HG03342 (cell line): ENCODE data around the gene ARHGEF7.
"Not testable (repeated sequence)": the region's sequence is repeated elsewhere in the genome, so short reads cannot be mapped to it uniquely, and the experiment has no call there.

Experiments
- ATAC-seq: cut with Tn5 transposase; IDR thresholded peaks from one replicate; pipeline ENCODE4 v1.9.1; 2021; ENCODE audit warnings: mild to moderate bottlenecking, moderate library complexity; ENCODE audit not compliant: unreplicated experiment

Gene ARHGEF7

GRCh38 chr13:111168107-111168506 is 53.0 kb downstream of the ARHGEF7 start:
- no peak for ATAC-seq

DNA sequence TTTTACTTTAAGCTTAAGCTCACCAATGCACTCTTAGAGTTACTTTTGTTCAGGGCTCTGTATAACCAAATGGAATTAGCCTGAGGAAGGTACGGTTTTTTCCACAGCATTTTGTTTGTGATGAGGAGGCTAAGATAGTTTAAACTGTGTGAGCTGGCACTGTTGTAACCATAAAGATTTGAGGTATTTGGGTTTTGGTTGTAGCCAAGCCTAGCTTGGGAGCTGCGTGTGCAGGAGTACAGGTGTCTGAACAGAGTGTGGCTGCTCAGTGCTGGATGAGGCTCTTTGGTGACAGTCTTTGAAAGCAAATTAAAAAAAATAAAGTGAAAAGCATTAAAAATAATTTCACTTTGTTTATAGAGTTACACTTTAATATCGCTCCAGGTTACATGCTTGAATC is 56.0 kb downstream of the ARHGEF7 start:
- ATAC-seq: no peak

GRCh38 chr13:111171629-111172028 is 56.5 kb downstream of the ARHGEF7 start:
- no peak for ATAC-seq

DNA sequence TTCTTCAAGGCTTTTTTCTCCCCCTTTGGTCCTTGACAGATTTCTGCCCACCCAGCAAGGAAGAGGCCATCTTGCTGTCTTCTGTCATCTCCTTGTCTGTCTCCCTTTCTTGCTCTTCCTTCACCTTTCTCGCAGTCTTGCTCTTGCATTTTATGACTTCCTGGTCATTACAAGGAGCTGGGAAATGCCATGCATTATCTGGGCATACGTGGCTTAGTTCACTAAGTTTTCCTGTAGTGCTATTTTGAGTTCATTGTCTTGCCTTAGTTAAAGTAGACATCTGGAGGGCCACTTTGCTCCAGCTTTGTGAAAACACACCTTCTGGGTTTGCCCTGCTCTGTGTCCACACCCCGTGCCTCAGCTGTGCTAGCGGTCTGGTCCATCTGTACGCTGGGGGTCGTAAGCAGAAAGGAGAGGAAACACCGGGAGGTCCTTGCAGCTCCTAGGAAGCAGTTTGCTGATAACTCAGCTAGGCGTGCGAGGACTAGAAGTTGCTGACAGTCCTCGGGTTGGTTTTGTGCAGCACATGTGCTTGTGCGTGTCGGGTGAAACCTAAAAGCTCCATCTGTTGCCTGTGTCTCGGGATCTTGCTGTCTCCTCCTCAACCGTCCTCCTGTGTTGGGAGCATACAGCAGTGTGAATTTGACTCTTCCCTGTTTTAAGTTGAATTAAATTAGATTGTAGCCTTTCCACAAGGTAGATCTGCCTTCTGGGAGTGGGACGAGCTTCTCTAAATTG is 59.4 kb downstream of the ARHGEF7 start:
- no peak for ATAC-seq

DNA sequence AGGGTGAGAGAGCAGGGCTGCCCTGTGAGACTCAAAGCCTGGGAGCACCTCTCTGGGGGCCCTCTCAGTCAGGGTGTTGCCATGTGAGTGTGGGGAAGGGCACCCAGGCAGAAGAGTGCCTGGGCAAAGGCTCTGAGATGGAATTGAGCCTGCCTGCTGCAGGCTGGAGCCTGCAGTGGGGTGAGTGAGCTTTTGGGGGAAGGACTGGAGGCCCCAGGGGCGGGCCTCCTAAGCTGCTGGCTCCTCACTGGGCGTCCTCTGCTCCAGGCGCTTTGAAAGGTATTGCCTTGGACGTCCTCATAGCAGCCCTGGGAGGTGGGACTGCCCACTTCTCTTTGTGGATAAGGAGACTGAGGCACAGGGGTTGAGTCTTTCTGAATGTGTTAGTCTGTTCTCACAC is 60.3 kb downstream of the ARHGEF7 start:
- no peak for ATAC-seq

DNA sequence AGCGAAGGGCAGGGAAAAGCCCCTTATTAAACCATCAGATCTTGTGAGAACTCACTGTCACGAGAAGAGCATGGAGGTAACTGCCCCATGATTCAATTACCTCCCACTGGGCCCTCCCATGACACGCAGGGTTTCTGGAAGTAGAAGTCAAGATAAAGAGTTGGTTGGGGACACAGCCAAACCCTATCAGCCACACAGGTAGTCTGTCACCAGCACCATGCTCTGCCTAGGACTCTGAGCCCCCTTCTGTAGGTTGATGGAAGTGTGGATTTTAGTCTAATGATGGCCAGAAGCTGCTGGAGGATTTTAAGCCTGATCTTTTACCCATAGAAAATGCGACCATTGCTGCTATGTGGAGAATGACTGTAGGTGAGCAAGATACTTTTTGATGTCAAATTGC is 60.8 kb downstream of the ARHGEF7 start:
- no peak for ATAC-seq

GRCh38 chr13:111176421-111176820 is 61.3 kb downstream of the ARHGEF7 start:
- ATAC-seq: no peak

- peak; percentile 77 for ATAC-seq
These were observed 62.1 kb downstream of the ARHGEF7 start for GRCh38 chr13:111177081-111177711.

- no peak for ATAC-seq
These were observed 62.8 kb downstream of the ARHGEF7 start for GRCh38 chr13:111177921-111178320.

- no peak for ATAC-seq
These were observed 63.3 kb downstream of the ARHGEF7 start for GRCh38 chr13:111178402-111178801.

GRCh38 chr13:111179908-111180760 is 65.0 kb downstream of the ARHGEF7 start:
- ATAC-seq: no peak

DNA sequence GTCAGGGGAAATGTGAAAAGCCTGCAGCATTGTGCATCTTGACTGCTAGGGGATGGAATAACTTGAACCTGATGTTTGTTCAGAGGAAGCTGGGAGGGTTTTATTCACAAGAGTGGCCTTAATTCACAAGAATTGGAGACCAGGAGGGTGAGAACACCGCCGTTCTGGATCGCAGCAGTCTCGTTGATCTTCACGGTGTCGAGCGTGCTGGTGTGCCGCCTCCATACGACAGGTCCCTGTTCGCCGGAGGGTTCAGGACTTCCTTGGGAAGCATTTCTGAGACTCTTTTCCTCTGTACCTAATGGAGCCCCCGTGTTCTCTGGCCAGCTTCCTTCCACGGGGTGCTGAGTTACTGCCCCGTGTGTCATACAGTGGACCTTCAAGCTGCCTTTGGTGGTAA is 66.9 kb downstream of the ARHGEF7 start:
- no peak for ATAC-seq

- no peak for ATAC-seq
These were observed 68.1 kb downstream of the ARHGEF7 start for GRCh38 chr13:111183087-111183645.

DNA sequence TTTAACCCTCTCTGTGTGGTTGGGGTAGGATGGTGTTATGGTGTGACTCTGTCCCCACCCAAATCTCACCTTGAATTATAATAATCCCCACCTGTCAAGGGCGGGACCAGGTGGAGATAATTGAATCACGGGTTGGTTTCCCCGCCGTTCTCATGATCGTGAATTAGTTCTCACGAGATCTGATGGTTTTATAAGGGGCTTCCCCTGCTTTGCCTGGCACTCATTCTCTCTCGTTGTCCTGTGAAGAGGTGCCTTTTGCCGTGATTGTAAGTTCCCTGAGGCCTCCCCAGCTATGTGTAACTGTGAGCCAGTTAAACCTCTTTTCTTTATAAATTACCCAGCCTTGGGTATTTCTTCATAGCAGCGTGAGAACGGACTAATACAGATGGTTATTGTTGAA is 68.8 kb downstream of the ARHGEF7 start:
- ATAC-seq: no peak

DNA sequence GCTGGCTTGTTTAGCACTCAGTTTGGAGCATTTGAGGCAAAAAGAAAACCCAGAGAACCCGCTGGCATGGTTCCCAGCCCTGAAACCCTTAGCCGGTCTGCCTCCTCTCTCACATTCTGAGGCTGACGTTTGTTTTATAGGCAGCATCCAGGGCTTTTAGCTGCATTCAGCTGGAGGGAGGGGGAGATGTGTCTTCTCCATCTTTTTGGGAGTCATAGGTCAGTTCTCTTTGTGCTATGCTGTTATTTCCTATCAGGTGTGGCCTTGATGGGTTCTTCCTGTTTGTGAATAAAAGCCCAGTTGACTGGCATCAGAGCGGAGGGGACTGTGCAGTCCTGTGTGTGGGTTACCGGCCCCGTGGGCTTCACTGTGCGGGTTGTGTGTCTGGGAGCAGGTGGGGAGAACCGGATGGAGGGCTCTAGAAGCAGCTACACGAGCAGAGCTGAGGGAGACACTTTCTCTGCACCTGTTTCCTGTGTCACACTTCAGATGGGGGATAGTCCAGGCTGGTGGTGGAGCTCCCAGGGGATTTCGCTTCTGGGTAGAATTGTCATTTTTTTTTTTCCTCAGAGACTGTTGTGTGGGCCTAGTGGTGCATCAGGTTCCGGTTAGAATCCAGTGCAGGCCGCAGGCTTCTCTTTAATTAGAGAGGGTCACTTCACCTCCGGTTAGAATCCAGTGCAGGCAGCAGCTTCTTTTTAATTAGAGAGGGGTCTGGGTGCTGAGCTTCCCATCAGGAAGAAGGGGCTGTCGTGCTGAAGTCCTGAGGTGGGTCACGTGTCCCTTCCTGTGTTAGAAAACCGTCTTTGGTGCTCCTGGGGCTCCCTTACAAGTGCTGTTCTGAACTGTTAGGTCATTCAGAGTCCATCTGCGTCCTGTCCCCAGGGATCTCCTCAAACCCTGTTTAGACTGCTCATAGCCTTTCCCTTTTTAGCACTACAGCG is 69.6 kb downstream of the ARHGEF7 start:
- peak; percentile 86 for ATAC-seq

- no peak for ATAC-seq
These were observed 71.3 kb downstream of the ARHGEF7 start for GRCh38 chr13:111186305-111186935.

GRCh38 chr13:111187960-111188541 is 72.9 kb downstream of the ARHGEF7 start:
- no peak for ATAC-seq

GRCh38 chr13:111189064-111189505 is 74.0 kb downstream of the ARHGEF7 start:
- not testable (repeated sequence) for ATAC-seq

DNA sequence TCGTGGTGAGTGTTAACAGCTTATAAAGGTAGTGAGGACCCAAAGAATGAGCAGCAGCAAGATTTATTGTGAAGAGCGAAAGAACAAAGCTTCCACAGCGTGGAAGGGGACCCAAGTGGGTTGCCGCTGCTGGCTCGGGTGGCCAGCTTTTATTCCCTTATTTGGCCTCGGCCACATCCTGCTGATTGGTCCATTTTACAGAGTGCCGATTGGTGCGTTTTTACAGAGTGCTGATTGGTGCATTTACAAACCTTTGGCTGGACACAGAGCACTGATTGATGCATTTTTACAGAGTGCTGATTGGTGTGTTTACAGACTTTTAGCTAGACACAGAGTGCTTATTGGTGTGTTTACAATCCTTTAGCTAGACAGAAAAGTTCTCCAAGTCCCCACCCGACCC is 74.4 kb downstream of the ARHGEF7 start:
- not testable (repeated sequence) for ATAC-seq
